ENCODE results near the gene ROBO1. TPM values are rescaled to one million over a fixed set of nuclear protein-coding genes. Genes with fewer than 3 reads are reported as not detected.

Gene ROBO1
- total RNA-seq, 2 donors from 2014 or later = 0.12 TPM; not detected in 1

DNA sequence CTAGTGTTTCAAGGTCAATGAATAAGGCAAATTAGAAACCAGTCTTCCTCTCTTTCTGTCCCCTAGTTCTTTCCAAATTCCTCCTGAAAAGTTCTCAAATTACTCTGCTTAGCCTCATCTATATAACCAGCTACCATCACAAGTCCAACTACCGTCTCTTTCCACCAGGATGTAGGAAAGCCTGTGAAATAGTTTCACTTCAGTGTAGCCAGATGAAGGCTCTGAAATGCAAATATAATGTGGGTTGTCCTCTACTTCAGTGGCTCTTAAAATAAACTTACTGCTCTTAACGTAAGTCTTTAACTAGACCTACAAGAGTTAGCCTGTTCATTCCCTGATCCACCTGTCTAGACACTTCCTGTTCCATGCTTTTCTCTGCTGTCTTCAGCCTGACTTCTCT lies 827.7 kb downstream of the ROBO1 start:
- Mint-ChIP-seq H3K9me3 (peaks cover 20 to 24% of the 10 kb centered on the region in 2 donors), H3K27ac (no peak overlapping the region), H3K36me3 (peaks cover 0 to 13% of the 10 kb centered on the region in 2 donors)
- DNase-seq (ENCODE audit: low spot score in 2 of 2) = no peak
- ATAC-seq = no peak

DNA sequence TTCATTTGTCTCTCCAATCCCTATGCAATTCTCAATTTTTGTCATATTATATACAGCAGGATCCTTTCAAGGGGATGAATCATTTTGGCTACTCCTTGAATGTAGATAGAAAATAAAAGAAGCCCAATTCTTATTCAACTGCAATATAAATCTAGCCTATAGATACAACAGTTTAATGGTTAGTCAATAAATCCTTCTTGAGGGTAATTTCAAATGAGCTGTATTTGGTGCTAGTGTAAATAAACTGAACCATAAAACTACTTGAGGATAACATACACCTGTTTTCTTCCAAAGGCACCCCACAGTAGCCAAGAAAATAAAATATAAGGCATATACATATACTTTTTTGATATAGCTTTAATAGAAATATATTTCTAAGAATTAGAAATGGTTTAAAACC lies 830.3 kb downstream of the ROBO1 start:
- Mint-ChIP-seq H3K9me3 (peaks cover 20 to 27% of the 10 kb centered on the region in 2 donors), H3K36me3 (peaks cover 0 to 6% of the 10 kb centered on the region in 2 donors), H3K27ac (no peak overlapping the region)
- DNase-seq (ENCODE audit: low spot score in 2 of 2) = no peak
- ATAC-seq = no peak

DNA sequence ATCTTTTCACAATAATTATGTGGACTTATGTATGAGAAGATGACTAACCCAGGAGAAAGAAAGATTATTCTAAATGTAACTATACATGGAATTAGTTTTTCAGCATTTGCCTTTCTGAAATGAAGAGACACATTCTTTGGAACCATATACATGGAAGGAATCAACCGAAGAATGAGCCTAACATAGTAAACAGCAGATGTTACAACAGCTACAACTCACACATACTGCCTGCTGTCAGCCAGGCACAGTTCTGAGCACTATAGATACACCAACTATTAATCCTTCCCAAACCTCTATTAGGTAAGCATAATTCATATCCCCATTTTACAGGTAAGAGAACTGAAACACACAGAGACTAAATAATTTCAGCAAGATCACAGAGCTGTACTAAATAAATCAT lies 840.0 kb downstream of the ROBO1 start:
- no peak overlapping the region for H3K27ac Mint-ChIP-seq
- no peak for ATAC-seq
- no peaks in the 10 kb centered on the region for H3K36me3 Mint-ChIP-seq
- peaks cover 8 to 19% of the 10 kb centered on the region in 2 donors for H3K9me3 Mint-ChIP-seq
- no peak for DNase-seq (ENCODE audit: low spot score in 2 of 2)

DNA sequence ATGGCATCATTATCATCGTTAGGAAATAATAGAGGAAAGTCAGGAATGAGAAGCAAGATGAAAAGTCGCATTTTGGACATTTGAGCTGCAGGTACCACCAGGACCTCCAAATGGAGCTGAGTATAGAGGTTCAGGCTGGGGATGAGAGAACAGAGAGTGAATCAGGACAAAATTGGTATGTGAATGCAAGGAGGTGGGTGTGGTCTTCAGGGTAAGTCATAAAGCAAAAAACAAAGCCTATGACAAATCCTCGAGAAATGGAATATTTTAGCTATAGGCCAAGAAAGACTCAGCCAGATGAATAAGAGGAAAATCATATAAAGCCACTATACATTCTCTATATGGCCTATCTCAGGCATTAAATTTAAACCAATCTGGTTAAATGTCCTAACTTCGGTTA lies 841.3 kb downstream of the ROBO1 start:
- peaks cover 8 to 19% of the 10 kb centered on the region in 2 donors for H3K9me3 Mint-ChIP-seq
- ATAC-seq = no peak
- no peaks in the 10 kb centered on the region for H3K36me3 Mint-ChIP-seq

DNA sequence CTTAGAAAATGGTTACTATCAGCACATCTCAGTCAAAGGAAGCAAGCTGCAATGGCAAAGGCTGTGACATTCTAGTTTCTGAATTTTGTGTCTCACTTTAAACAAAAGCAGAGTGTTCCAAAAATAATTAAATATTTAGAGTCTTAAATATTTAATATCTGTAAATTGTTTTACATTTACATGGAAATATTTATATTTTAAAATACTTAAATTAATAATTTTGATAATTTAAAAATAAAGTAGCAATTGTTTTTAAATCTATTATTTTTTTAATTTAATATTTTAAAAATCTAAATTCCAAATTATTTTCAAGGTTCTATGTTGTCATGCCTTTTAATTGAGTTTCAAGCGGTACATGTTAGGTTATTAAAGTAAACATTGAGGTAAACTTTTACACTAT lies 843.1 kb downstream of the ROBO1 start:
- ATAC-seq (no peak), DNase-seq (ENCODE audit: low spot score in 2 of 2) (no peak)
- Mint-ChIP-seq H3K36me3 (no peaks in the 10 kb centered on the region), H3K27ac (no peak overlapping the region), H3K9me3 (peaks cover 8 to 14% of the 10 kb centered on the region in 2 donors)

More for the DNA sequence above, 841.3 kb downstream of the ROBO1 start:
- H3K27ac Mint-ChIP-seq = no peak overlapping the region
- DNase-seq (ENCODE audit: low spot score in 2 of 2) = no peak

DNA sequence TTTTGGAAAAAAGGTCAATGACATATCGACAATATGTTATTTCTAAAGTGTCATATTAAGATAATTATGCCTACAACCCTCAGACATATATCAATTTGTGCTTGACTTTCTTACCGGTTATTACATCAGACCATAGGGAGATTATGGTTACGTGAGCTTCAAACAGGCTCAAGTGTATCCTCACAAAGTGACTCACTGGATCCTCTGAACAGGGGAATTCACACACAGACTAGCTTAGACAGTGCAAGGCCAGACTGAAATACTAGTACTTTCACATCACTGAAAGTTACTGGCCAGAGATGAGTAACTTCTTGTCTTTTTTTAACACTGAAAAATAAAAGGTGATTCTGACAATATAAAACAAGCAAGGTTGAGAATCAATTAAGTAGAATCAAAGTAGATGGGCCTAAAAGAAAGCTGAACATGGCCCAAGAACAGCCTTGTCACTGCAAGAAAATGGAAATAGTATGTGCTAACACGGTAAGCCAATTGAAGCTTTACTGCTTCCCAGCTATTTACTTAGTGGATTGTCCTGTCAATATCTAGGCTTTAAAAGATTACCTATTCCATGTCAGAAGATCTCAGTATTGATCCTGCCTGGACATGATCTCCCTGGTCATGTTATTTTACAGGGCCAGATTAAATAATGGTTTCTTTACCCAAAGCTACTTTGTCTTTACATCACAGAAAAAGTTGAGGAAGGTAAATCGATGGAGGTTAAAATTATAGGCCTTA lies 848.6 kb downstream of the ROBO1 start:
- no peak for ATAC-seq
- no peaks in the 10 kb centered on the region for H3K36me3 Mint-ChIP-seq
- no peaks in the 10 kb centered on the region for H3K9me3 Mint-ChIP-seq
- DNase-seq (ENCODE audit: low spot score in 2 of 2) = no peak
- no peak overlapping the region for H3K27ac Mint-ChIP-seq

DNA sequence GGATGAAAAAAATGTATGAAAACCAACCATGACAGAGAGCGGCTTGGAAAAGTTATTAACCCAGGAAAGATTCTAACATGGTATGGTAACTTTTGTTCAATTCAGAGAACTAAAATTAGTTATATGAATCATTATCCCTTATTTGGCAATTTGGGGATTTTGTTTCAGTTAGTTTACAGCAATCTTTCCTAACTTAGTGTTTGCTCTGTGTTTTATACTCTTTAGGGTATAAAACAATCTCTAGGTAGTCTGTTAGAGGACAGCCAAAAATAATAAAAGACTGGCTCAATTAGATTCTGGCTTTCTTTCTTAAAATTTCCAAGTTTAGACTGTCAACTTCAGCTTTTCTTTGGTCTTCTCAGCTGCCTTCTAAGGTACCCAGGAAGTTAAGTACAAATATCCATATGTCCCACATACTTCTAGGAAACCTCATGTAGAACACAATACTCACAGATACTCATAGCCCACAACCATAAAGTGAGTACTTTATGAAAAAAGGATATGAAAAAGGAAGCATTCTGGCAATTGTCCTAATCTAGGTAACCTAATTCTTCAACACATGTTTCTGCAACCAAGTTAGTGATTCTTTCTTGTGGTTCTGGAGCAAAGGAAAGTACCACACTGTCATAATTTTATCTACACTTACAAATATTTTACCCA lies 849.3 kb downstream of the ROBO1 start:
- no peak for DNase-seq (ENCODE audit: low spot score in 2 of 2)
- Mint-ChIP-seq H3K9me3 (no peaks in the 10 kb centered on the region), H3K36me3 (no peaks in the 10 kb centered on the region), H3K27ac (no peak overlapping the region)
- ATAC-seq = no peak

DNA sequence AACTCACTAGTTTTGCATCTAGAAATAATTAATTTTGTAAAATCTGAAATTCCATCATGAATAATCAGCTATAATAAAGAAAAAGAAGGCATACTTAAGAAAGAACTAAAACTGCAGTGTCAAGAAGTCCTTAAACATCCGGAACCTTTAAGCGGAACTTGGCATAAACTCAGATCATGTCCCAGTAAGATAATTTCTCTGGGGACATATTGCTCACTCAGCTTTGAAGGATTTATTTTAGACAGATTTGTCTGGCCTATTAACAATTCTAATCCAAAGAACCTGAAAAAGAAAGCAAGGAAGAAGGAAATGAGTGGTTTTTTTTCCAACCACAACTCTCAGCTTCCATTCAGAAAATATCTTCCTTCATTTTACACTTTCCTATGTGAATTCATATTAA lies 850.3 kb downstream of the ROBO1 start:
- ATAC-seq (no peak), DNase-seq (ENCODE audit: low spot score in 2 of 2) (no peak)
- H3K27ac Mint-ChIP-seq = no peak overlapping the region
- H3K36me3 Mint-ChIP-seq = no peaks in the 10 kb centered on the region
- H3K9me3 Mint-ChIP-seq = no peaks in the 10 kb centered on the region

DNA sequence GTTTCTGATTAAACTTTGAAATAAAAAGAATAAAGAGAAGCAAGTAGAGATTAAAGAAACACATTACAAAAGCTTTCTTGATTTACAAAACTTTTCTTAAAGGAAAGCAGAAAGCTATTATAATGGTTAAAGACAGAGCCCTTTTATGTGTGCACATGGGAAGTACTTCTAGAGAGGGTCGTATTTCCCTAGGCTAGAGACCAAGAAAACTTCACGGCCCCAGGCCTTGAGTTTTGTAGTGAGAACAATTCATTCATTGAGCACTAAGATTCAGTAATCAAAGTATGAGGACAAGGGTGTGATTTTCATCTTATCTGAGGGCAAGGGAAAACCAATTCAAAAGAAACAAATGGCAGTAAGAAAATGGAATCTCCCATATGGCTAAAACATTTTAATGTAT lies 854.1 kb downstream of the ROBO1 start:
- no peak overlapping the region for H3K27ac Mint-ChIP-seq

DNA sequence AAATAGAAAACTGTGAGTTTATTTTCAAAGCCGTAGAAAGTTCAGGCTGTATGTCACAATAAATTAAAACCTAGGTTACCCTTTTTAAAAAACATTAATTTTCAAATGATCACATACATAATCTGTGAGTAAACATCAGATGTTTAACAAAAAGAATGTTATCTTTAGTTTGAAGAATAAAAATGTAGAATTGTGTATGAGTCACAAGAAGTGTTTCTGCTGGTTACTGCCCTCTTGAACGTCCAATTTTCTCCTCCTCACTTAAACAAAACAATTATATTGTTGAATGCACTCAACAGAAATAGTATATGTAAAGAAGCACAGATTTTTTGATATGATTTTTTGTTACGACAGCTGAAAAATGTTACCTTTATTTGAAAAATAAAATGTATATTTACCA lies 855.1 kb downstream of the ROBO1 start:
- Mint-ChIP-seq H3K36me3 (no peaks in the 10 kb centered on the region), H3K27ac (no peak overlapping the region), H3K9me3 (peaks cover 0 to 3% of the 10 kb centered on the region in 2 donors)
- DNase-seq (ENCODE audit: low spot score in 2 of 2) (no peak), ATAC-seq (no peak)

More for the DNA sequence above, 854.1 kb downstream of the ROBO1 start:
- Mint-ChIP-seq H3K36me3 (no peaks in the 10 kb centered on the region), H3K9me3 (peaks cover 0 to 3% of the 10 kb centered on the region in 2 donors)
- ATAC-seq = no peak
- DNase-seq (ENCODE audit: low spot score in 2 of 2) = no peak

DNA sequence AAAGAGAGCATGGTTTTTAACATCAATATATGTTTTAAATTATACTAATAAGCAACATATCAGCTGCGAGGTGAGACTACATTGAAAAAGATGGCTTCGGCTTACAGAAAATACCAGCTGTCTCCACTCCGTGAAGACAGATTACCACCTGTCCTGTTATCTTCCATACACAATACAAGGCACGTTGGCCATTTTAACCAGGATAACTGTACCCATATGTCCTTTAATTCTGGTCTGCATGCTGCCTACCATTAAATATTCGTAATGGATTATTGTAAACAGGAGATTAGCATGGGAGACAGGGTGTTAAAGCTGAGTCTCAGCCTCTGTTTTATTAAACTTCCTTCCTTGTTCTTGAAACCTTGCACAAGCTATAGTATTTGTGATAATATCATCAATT lies 855.5 kb downstream of the ROBO1 start:
- Mint-ChIP-seq H3K9me3 (peaks cover 0 to 5% of the 10 kb centered on the region in 2 donors), H3K27ac (no peak overlapping the region), H3K36me3 (no peaks in the 10 kb centered on the region)
- DNase-seq (ENCODE audit: low spot score in 2 of 2) (no peak), ATAC-seq (no peak)

DNA sequence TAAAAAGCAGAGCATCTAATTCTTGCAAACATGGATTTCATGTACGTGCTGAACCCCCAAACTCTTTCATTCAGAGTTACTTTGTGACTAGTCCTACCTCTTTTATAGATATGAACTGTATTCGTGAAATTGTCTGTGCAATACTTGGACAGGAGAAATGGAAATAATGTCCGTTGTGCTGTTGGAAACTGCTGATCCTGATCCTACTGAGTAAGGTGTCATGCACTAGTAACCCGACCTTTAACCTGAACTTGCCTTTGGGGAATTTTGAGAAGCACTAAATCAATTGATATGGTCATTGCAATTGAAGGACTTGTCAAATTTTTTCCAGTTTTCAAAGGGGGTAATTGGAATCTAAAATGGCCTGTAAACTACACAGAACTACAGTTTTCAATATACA lies 856.4 kb downstream of the ROBO1 start:
- DNase-seq (ENCODE audit: low spot score in 2 of 2) (no peak), ATAC-seq (no peak)
- H3K9me3 Mint-ChIP-seq = peaks cover 0 to 10% of the 10 kb centered on the region in 2 donors
- H3K36me3 Mint-ChIP-seq = no peaks in the 10 kb centered on the region
- H3K27ac Mint-ChIP-seq = no peak overlapping the region

DNA sequence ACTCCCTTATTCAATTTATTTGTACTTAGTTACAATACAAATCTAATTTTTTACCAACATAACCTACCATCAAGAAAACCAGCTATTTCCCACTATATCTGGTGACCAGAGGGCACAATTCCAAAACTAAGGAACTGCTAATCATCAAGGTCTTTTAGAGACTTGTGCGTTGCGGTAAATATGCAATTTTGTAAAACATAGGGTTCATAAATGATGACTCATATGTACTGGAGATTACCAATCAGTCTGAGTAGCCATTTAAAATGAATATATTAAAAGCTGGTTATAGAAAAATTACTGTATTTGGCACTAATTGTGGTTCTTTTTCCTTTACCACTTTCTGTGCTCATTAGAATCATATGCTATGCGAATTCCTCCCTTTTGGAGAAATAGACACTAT lies 859.6 kb downstream of the ROBO1 start:
- H3K36me3 Mint-ChIP-seq = no peaks in the 10 kb centered on the region
- H3K9me3 Mint-ChIP-seq = peaks cover 0 to 10% of the 10 kb centered on the region in 2 donors
- no peak for DNase-seq (ENCODE audit: low spot score in 2 of 2)
- ATAC-seq = no peak
- no peak overlapping the region for H3K27ac Mint-ChIP-seq

DNA sequence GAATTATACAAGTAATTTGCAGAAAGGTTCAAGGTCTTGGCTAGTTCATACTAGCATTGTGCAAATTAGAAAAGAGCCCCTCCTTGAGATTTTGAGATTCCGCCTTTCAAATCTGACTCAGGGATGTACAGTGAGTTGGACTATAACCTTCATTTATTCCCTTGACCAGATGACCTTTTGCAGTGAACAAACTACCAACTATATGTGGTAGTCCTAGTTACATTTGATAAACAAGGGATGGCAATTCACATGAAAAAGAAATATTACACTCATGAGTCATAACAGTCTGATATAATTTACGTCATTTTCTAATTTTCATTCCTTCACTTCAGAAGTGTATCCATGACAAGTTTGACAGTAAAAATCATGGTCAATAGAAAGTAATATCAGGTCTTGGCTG lies 860.4 kb downstream of the ROBO1 start:
- Mint-ChIP-seq H3K27ac (no peak overlapping the region), H3K36me3 (no peaks in the 10 kb centered on the region), H3K9me3 (peaks cover 0 to 10% of the 10 kb centered on the region in 2 donors)
- ATAC-seq = no peak
- DNase-seq (ENCODE audit: low spot score in 2 of 2) = no peak

DNA sequence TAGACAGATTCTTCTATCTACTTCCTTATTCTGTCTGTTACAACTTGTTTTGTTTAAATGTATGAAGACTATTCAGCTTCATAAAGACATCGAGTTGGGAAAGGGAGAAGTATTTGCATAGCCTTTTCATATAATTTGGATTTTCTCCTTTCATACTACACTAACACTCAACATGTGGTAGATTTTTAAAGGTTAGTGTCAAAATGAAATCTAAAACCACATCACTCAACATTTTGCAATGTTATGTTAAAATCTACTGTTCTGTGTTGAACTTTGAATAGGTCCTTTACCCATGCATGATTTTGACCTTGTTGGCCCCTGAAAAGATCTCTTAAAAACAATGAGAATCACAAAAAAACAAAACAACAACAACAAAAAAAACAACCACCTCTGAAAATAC lies 860.9 kb downstream of the ROBO1 start:
- no peak for ATAC-seq
- H3K36me3 Mint-ChIP-seq = no peaks in the 10 kb centered on the region
- H3K9me3 Mint-ChIP-seq = peaks cover 0 to 10% of the 10 kb centered on the region in 2 donors

DNA sequence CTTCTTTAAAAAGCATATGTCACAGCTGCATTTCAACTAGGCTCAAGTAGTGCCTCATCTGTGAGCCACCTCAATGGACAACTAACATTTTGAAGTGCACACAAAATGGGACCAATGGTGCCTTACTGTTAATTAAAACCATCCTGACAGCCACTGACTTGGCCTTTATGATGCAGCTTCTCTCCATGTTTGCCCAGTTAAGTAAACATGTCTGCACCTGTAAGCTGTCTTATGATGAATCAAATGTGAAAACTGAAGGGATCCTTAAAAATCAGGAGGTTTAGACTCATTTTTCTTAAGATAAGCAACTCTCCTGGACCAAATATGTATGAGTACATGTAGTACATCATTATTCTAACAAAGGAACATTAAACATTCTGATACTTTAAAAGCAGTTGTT lies 861.6 kb downstream of the ROBO1 start:
- no peak for ATAC-seq
- Mint-ChIP-seq H3K27ac (no peak overlapping the region), H3K36me3 (no peaks in the 10 kb centered on the region), H3K9me3 (peaks cover 0 to 10% of the 10 kb centered on the region in 2 donors)
- DNase-seq (ENCODE audit: low spot score in 2 of 2) = no peak

More for the DNA sequence above, 860.9 kb downstream of the ROBO1 start:
- H3K27ac Mint-ChIP-seq = no peak overlapping the region
- no peak for DNase-seq (ENCODE audit: low spot score in 2 of 2)

DNA sequence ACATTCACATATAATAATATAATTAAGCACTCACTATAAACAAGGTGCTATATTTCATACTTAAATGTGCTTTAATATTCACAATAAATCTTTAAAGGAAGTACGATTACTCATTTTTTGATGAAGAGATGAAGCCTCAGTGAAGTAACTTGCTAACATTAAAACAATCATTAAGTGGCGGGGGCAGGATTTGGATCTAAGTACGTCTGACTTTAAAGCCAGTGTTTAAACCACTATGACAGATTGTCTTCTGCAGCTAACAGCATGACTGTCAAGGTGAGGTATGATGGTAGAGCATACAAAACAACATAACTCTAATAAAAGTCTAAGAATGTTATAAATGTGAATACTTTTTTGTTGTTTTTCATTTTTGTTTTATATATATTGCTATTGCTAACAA lies 862.1 kb downstream of the ROBO1 start:
- no peak overlapping the region for H3K27ac Mint-ChIP-seq
- DNase-seq (ENCODE audit: low spot score in 2 of 2) (no peak), ATAC-seq (no peak)
- H3K9me3 Mint-ChIP-seq = peaks cover 0 to 10% of the 10 kb centered on the region in 2 donors
- H3K36me3 Mint-ChIP-seq = no peaks in the 10 kb centered on the region

DNA sequence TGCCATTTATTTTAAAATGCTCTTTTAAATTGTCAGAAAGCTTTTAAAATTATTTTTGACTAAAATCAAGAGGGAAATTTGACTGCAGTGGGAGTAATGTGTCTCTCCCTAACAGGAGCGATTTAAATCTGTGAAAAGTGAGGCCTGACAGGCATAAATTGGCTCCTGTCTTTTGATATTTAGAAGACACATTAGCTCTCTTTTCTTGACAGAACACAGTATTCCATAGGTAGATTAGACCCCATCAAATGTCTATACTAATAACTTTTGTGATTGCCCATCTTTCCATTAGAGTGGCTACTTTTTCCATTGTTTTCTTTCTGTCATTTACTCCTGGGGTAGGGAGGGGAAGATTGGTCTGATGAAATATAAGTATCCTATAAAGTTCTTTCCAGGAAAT lies 866.3 kb downstream of the ROBO1 start:
- H3K9me3 Mint-ChIP-seq = no peaks in the 10 kb centered on the region
- no peak overlapping the region for H3K27ac Mint-ChIP-seq
- ATAC-seq = no peak
- no peaks in the 10 kb centered on the region for H3K36me3 Mint-ChIP-seq
- no peak for DNase-seq (ENCODE audit: low spot score in 2 of 2)
